ENCODE results near the gene C1QL1. TPM values are rescaled to one million over a fixed set of nuclear protein-coding genes. Genes with fewer than 3 reads are reported as not detected.

Gene C1QL1
- total and polyA plus RNA-seq, 2 of the 13 experiments (the other 11 are each of a cell fraction or from before 2014, with no cell fraction given): 0.11 TPM

DNA sequence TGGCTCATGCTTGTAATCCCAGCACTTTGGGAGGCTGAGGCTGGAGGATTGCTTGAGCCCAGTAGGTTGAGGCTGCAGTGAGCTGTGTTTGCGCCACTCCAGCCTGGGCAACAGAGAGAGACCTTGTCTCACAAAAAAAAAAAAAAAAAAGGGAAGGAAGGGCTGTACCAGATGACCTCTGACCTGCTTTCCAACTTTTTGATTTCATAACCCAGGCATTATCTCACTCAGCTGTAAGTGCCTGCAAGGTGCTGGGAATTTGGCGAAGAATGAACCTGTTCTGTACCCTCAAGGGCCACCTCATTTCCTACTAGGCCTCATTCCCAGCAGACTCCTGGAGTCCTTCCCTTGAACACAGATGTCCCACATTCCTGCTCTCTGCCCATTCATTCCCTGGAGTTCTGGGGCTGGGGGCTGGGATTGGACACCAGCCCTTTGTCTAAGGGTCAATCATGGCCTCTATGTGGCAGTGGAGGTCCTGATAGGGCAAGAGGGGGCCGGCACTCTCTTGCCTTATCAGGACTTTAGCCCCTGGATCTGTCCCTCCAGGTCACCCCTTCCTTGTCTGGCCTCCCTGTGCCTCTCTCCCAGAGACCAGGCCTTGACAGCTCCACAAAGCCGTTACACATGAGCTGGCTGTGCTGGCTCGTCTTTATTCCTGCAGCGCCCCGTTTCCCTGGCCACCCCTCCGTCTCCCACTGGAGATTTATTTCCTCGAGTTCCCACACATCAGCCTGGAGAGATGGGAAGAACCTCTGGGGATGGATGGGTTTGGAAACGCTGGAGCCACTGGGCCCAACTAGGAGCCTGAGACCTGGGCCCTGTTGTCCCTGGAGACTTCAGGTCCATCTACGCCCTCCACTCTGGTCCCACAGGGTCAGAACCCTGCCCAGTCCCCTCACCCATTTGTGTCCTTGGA is 52.0 kb downstream of the C1QL1 start (continued):
- TF ChIP-seq NR2F2 (IDR thresholded peaks at IDR 0.05; ENCODE audit: borderline replicate concordance, low read depth) (0 out of 2 replicates have a peak, but pooled peaks have one; percentile 16), ZNF772 (CRISPR knock-in tag; IDR thresholded peaks at IDR 0.05) (0 out of 2 replicates have a peak, but pooled peaks have one; percentile 39), ZNF572 (CRISPR knock-in tag; IDR thresholded peaks at IDR 0.05) (0 out of 2 replicates have a peak, but pooled peaks have one; percentile 54), MTF1 (CRISPR knock-in tag; IDR thresholded peaks at IDR 0.05) (no peak), NCOR1 (IDR thresholded peaks at IDR 0.05; ENCODE audit: borderline replicate concordance, low read length) (peak; percentile 65; the same call in 1 of the 2 replicates), ZNF629 (CRISPR knock-in tag; conservative IDR thresholded peaks at IDR 0.05) (no peak), ZMYM2 (CRISPR knock-in tag; IDR thresholded peaks at IDR 0.05) (peak; percentile 69), RXRB (CRISPR knock-in tag; IDR thresholded peaks at IDR 0.05; ENCODE audit: borderline replicate concordance) (peak; percentile 71), ZFX (CRISPR knock-in tag; IDR thresholded peaks at IDR 0.05; ENCODE audit: low read depth) (peak; percentile 86), ONECUT2 (CRISPR knock-in tag; IDR thresholded peaks at IDR 0.05) (no peak), MAZ (IDR thresholded peaks at IDR 0.05; ENCODE audit: borderline replicate concordance, low read depth, low read length) (0 out of 2 replicates have a peak, but pooled peaks have one; percentile 44), MAZ (CRISPR knock-in tag; IDR thresholded peaks at IDR 0.05; ENCODE audit: low read depth) (no peak), ZNF501 (CRISPR knock-in tag; IDR thresholded peaks at IDR 0.05) (peak; percentile 81), EP300 (IDR thresholded peaks at IDR 0.05; ENCODE audit: low read depth in 2 of 2, low read length in 2 of 2) (peak; percentile 22 to 23; a peak in 1 of 4 replicates), EP300 (CRISPR knock-in tag; IDR thresholded peaks at IDR 0.05; ENCODE audit: borderline replicate concordance) (no peak), KMT2A (CRISPR knock-in tag; IDR thresholded peaks at IDR 0.05) (peak; percentile 7; the same call in 1 of the 2 replicates), DR1 (CRISPR knock-in tag; IDR thresholded peaks at IDR 0.05) (peak; percentile 37; the same call in 1 of the 2 replicates)
- TF ChIP-seq, protein P1, sequence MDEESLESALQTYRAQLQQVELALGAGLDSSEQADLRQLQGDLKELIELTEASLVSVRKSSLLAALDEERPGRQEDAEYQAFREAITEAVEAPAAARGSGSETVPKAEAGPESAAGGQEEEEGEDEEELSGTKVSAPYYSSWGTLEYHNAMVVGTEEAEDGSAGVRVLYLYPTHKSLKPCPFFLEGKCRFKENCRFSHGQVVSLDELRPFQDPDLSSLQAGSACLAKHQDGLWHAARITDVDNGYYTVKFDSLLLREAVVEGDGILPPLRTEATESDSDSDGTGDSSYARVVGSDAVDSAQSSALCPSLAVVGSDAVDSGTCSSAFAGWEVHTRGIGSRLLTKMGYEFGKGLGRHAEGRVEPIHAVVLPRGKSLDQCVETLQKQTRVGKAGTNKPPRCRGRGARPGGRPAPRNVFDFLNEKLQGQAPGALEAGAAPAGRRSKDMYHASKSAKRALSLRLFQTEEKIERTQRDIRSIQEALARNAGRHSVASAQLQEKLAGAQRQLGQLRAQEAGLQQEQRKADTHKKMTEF (CRISPR knock-in tag; IDR thresholded peaks at IDR 0.05): 0 out of 2 replicates have a peak, but pooled peaks have one; percentile 19
- TF ChIP-seq, protein P2, sequence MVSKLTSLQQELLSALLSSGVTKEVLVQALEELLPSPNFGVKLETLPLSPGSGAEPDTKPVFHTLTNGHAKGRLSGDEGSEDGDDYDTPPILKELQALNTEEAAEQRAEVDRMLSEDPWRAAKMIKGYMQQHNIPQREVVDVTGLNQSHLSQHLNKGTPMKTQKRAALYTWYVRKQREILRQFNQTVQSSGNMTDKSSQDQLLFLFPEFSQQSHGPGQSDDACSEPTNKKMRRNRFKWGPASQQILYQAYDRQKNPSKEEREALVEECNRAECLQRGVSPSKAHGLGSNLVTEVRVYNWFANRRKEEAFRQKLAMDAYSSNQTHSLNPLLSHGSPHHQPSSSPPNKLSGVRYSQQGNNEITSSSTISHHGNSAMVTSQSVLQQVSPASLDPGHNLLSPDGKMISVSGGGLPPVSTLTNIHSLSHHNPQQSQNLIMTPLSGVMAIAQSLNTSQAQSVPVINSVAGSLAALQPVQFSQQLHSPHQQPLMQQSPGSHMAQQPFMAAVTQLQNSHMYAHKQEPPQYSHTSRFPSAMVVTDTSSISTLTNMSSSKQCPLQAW (CRISPR knock-in tag; IDR thresholded peaks at IDR 0.05): 0 out of 2 replicates have a peak, but pooled peaks have one; percentile 29
- TF ChIP-seq, protein P3, sequence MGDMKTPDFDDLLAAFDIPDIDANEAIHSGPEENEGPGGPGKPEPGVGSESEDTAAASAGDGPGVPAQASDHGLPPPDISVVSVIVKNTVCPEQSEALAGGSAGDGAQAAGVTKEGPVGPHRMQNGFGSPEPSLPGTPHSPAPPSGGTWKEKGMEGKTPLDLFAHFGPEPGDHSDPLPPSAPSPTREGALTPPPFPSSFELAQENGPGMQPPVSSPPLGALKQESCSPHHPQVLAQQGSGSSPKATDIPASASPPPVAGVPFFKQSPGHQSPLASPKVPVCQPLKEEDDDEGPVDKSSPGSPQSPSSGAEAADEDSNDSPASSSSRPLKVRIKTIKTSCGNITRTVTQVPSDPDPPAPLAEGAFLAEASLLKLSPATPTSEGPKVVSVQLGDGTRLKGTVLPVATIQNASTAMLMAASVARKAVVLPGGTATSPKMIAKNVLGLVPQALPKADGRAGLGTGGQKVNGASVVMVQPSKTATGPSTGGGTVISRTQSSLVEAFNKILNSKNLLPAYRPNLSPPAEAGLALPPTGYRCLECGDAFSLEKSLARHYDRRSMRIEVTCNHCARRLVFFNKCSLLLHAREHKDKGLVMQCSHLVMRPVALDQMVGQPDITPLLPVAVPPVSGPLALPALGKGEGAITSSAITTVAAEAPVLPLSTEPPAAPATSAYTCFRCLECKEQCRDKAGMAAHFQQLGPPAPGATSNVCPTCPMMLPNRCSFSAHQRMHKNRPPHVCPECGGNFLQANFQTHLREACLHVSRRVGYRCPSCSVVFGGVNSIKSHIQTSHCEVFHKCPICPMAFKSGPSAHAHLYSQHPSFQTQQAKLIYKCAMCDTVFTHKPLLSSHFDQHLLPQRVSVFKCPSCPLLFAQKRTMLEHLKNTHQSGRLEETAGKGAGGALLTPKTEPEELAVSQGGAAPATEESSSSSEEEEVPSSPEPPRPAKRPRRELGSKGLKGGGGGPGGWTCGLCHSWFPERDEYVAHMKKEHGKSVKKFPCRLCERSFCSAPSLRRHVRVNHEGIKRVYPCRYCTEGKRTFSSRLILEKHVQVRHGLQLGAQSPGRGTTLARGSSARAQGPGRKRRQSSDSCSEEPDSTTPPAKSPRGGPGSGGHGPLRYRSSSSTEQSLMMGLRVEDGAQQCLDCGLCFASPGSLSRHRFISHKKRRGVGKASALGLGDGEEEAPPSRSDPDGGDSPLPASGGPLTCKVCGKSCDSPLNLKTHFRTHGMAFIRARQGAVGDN (CRISPR knock-in tag; IDR thresholded peaks at IDR 0.05): peak; percentile 46
- TF ChIP-seq, protein P4, sequence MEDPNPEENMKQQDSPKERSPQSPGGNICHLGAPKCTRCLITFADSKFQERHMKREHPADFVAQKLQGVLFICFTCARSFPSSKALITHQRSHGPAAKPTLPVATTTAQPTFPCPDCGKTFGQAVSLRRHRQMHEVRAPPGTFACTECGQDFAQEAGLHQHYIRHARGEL (CRISPR knock-in tag; IDR thresholded peaks at IDR 0.05): no peak

All from HepG2 (cell line).